Neural cell (in vitro differentiated cells): ENCODE data around the gene CCDC15. TPM values are rescaled to one million over a fixed set of nuclear protein-coding genes. Genes with fewer than 3 reads are reported as not detected.

Experiments
- H2AFZ ChIP-seq: fragments of 200-600, 300-800 bp; sonication (generic), shearing (Covaris generic); 2 replicates; pipeline ENCODE4 v1.6.0; 2014; ENCODE audit warnings: low read depth, mild to moderate bottlenecking, antibody characterized with exemption, low read length, moderate library complexity
- H3F3A ChIP-seq: fragments of 200-600 bp; shearing (Covaris generic); 2 replicates; pipeline ENCODE4 v1.6.1; 2016; ENCODE audit warnings: mild to moderate bottlenecking, moderate library complexity, mixed read lengths, antibody characterized with exemption, low read length; ENCODE audit not compliant: insufficient read depth, poor library complexity, severe bottlenecking
- H3K27ac ChIP-seq: fragments of 200-600, 300-800 bp; sonication (generic), shearing (Covaris generic); 2 replicates; pipeline ENCODE4 v1.5.1; 2014; ENCODE audit warnings: mild to moderate bottlenecking, low read length, moderate library complexity
- H3K27me3 ChIP-seq: fragments of 300-800, 200-600 bp; sonication (generic), shearing (Covaris generic); 2 replicates; pipeline ENCODE4 v1.6.0; 2014; ENCODE audit warnings: mild to moderate bottlenecking, low read depth, low read length, moderate library complexity; ENCODE audit not compliant: insufficient read depth
- H3K36me3 ChIP-seq: fragments of 300-800, 200-600 bp; sonication (generic), shearing (Covaris generic); 2 replicates; pipeline ENCODE4 v1.5.1; 2014; ENCODE audit warnings: mild to moderate bottlenecking, antibody characterized with exemption, low read length, moderate library complexity; ENCODE audit not compliant: insufficient read depth
- H3K4me2 ChIP-seq: fragments of 300-800, 200-600 bp; sonication (generic), shearing (Covaris generic); 2 replicates; pipeline ENCODE4 v1.6.0; 2014; ENCODE audit warnings: mild to moderate bottlenecking, low read length
- H3K4me3 ChIP-seq: fragments of 300-800, 200-600 bp; sonication (generic), shearing (Covaris generic); 2 replicates; pipeline ENCODE4 v1.5.1; 2014; ENCODE audit warnings: mild to moderate bottlenecking, low read length, moderate library complexity
- H3K79me2 ChIP-seq: fragments of 200-600 bp; shearing (Covaris generic); replicated peaks from 2 replicates; pipeline ENCODE4 v1.6.0; 2014; ENCODE audit warnings: mild to moderate bottlenecking, low read length, moderate library complexity; ENCODE audit not compliant: insufficient read depth
- H3K9ac ChIP-seq: fragments of 300-800, 200-600 bp; sonication (generic), shearing (Covaris generic); 2 replicates; pipeline ENCODE4 v1.6.1; 2016; ENCODE audit warnings: mild to moderate bottlenecking, low read length, mixed read lengths
- H3K9me2 ChIP-seq: fragments of 200-600 bp; shearing (Covaris generic); 2 replicates; pipeline ENCODE4 v1.6.1; 2016; ENCODE audit warnings: mild to moderate bottlenecking, low read length, mixed read lengths; ENCODE audit not compliant: insufficient read depth
- H3K9me3 ChIP-seq: fragments of 200-600, 300-800 bp; sonication (generic), shearing (Covaris generic); 2 replicates; pipeline ENCODE4 v1.6.1; 2016; ENCODE audit warnings: mild to moderate bottlenecking, mixed run types, low read length, moderate library complexity, mixed read lengths
- H4K20me1 ChIP-seq: fragments of 200-600 bp; shearing (Covaris generic); 2 replicates; pipeline ENCODE4 v1.6.1; 2016; ENCODE audit warnings: mild to moderate bottlenecking, mixed run types; ENCODE audit not compliant: insufficient read depth
- CTCF ChIP-seq: fragments of 450-650 bp; IDR thresholded peaks from 2 replicates; pipeline ENCODE4 v1.5.1; 2014; ENCODE audit warnings: antibody characterized with exemption, mild to moderate bottlenecking, moderate library complexity; ENCODE audit not compliant: poor library complexity, severe bottlenecking
- EP300 ChIP-seq: fragments of 450-650 bp; conservative IDR thresholded peaks from 2 replicates; pipeline ENCODE4 v1.6.1; 2014; ENCODE audit warnings: antibody characterized with exemption, mild to moderate bottlenecking, moderate library complexity; ENCODE audit not compliant: poor library complexity, severe bottlenecking
- EZH2 ChIP-seq: fragments of 200-600, 300-800 bp; shearing (Covaris generic), sonication (generic); IDR thresholded peaks from 2 replicates; pipeline ENCODE4 v1.6.1; 2014; ENCODE audit warnings: antibody characterized with exemption, low read length, borderline replicate concordance, mild to moderate bottlenecking; ENCODE audit not compliant: insufficient read depth, poor library complexity, severe bottlenecking
- MXI1 ChIP-seq: fragments of 450-650 bp; conservative IDR thresholded peaks from 2 replicates; pipeline ENCODE4 v1.6.1; 2014; ENCODE audit warnings: antibody characterized with exemption, mild to moderate bottlenecking; ENCODE audit not compliant: poor library complexity, severe bottlenecking
- POLR2AphosphoS5 ChIP-seq: IDR thresholded peaks from 2 replicates; pipeline ENCODE4 v1.6.1; 2012
- RAD21 ChIP-seq: fragments of 450-650 bp; conservative IDR thresholded peaks from 2 replicates; pipeline ENCODE4 v1.6.1; 2014; ENCODE audit warnings: antibody characterized with exemption, mild to moderate bottlenecking, moderate library complexity
- REST ChIP-seq: IDR thresholded peaks from 2 replicates; pipeline ENCODE4 v1.6.1; 2012; ENCODE audit warnings: borderline replicate concordance
- SMC3 ChIP-seq: fragments of 450-650 bp; conservative IDR thresholded peaks from 2 replicates; pipeline ENCODE4 v1.6.1; 2014; ENCODE audit warnings: antibody characterized with exemption, mild to moderate bottlenecking, moderate library complexity; ENCODE audit not compliant: poor library complexity
- TAF1 ChIP-seq: IDR thresholded peaks from 2 replicates; pipeline ENCODE4 v1.6.1; 2012; ENCODE audit warnings: low read depth
- polyA minus RNA-seq: library from RNA; depleted of rRNA, polyadenylated mRNA; stranded (reverse); fragments of >200 nt; gene quantifications from 2 replicates; pipeline ENCODE4 v1.2.3, GENCODE V29; 2014
- polyA plus RNA-seq: library from polyadenylated mRNA; depleted of rRNA; stranded (reverse); fragments of >200 nt; gene quantifications from 2 replicates; pipeline ENCODE4 v1.2.3, GENCODE V29; 2014

The CCDC15 gene
- 0.88 and 2.5 TPM in 2 replicates for polyA plus RNA-seq
- 4.1 and 4.7 TPM in 2 replicates for polyA minus RNA-seq

GRCh38 chr11:124953753-124954589 is at the start of gene CCDC15:
TSS of gene CCDC15 (plus strand) at chr11:124954202. CDS start at chr11:124954733, 531 bp downstream.
- Histone ChIP-seq H4K20me1 (no peaks in the 10 kb centered on the region), H3K4me2 (peak within 1 kb of the TSS; percentile 100), H3K4me3 (peak within 1 kb of the TSS; percentile 78), H3F3A (no peaks in the 10 kb centered on the region), H3K36me3 (no peaks in the 10 kb centered on the region), H3K27ac (peak within 1 kb of the TSS; percentile 77), H3K79me2 (peaks cover 3% of the 10 kb centered on the region), H3K27me3 (no peaks in the 10 kb centered on the region), H3K9ac (peak within 1 kb of the TSS; percentile 85), H3K9me2 (no peaks in the 10 kb centered on the region), H3K9me3 (no peaks in the 10 kb centered on the region), H2AFZ (peak within 1 kb of the TSS; percentile 98)
- TF ChIP-seq REST, result peak; percentile 59
- TF ChIP-seq SMC3, result peak; percentile 25
- peak; percentile 45 for TF ChIP-seq EP300
- TF ChIP-seq MXI1, result peak; percentile 93
- TF ChIP-seq TAF1, result no peak
- peak; percentile 97 for TF ChIP-seq POLR2AphosphoS5
- no peak for TF ChIP-seq CTCF
- TF ChIP-seq EZH2, result no peak
- peak; percentile 41 for TF ChIP-seq RAD21

GRCh38 chr11:124915541-124916369 is 38.2 kb upstream of the CCDC15 start:
- H3K4me3 ChIP-seq, result no peak overlapping the region
- H3K9ac ChIP-seq, result no peak overlapping the region
- H3K9me2 ChIP-seq, result no peaks in the 10 kb centered on the region
- no peaks in the 10 kb centered on the region for H3K36me3 ChIP-seq
- no peaks in the 10 kb centered on the region for H3F3A ChIP-seq
- TF ChIP-seq RAD21 (no peak), MXI1 (no peak), TAF1 (no peak), SMC3 (no peak), EP300 (no peak), EZH2 (no peak), REST (no peak), POLR2AphosphoS5 (no peak), CTCF (no peak)
- no peaks in the 10 kb centered on the region for H3K9me3 ChIP-seq
- H4K20me1 ChIP-seq, result no peaks in the 10 kb centered on the region
- H3K79me2 ChIP-seq, result no peaks in the 10 kb centered on the region
- no peak overlapping the region for H3K4me2 ChIP-seq
- H2AFZ ChIP-seq, result no peak overlapping the region
- no peak overlapping the region for H3K27ac ChIP-seq
- H3K27me3 ChIP-seq, result peaks cover 8% of the 10 kb centered on the region
